Left hindlimb (tissue), 1 donor: ENCODE results near the gene CERS6.
A peak's percentile ranks its signal among the peaks of the same experiment; 100 is the strongest.
"Not testable (repeated sequence)": the region's sequence is repeated elsewhere in the genome, so short reads cannot be mapped to it uniquely, and the experiment has no call there.

Experiments
- DNase-seq: peaks from one replicate; pipeline ENCODE4 v3.0.0-alpha.2; 2018

CERS6 gene

DNA sequence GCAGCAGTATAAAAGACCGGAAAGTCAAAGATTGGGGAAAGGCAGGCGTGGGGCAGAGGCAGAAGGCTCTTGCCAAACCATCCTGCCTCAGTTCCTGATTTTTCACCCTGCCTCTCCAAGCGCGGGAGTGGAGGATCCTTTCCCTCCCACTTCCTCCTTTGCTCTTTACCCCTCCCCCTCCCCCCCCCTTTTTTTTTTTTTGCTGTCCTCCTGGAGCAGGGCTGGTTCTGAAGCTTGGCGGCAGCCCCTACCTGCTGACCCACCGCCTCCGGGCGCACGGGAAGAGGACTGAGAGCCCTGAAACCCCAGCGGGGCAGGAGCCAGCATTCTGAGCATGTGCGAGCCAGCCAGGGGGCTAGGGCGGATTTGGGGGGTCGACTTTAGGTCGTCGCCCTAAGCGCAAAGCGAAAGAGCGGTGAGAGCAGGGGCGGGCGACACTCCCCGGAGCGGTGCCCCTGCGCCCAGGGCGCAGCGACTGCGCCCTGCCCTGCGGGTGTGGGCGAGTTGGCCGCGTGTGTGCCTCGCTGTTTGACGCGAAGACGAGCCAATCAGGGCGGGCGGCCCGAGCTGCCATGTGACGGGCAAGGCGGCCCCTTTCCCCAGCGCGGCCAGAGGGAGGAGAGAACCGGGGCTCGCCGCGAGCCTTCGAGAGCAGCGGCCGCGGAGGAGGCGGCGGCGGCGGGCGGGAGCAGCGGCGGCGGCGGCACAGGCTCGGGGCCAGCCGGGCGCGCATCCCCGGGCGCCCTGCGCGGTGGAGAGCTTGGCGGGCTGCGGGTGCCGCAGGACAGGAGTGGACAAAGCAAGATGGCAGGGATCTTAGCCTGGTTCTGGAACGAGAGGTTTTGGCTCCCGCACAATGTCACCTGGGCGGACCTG lies at the start of gene CERS6:
Gene CERS6 (plus strand): TSS at position 628 of the 876 bp plus-strand sequence. CDS start 177 bp downstream, at position 805.
- peak; percentile 96 for DNase-seq

DNA sequence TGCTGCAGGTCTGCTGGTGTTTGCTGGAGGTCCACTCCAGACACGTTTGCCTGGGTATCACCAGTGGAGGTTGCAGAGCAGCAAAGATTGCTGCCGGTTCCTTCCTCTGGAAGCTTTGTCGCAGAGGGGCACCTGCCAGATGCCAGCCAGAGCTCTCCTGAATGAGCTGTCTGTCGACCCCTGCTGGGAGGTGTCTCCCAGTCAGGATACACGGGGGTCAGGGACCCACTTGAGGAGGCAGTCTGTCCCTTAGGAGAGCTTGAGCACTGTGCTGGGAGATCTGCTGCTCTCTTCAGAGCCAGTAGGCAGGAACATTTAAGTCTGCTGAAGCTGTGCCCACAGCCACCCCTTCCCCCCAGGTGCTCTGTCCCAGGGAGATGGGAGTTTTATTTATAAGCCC lies 43.8 kb upstream of the CERS6 start:
- not testable (repeated sequence) for DNase-seq

GRCh38 chr2:168413101-168413500 lies 43.0 kb upstream of the CERS6 start:
- DNase-seq = not testable (repeated sequence)

GRCh38 chr2:168416555-168416954 lies 39.5 kb upstream of the CERS6 start:
- no peak for DNase-seq

DNA sequence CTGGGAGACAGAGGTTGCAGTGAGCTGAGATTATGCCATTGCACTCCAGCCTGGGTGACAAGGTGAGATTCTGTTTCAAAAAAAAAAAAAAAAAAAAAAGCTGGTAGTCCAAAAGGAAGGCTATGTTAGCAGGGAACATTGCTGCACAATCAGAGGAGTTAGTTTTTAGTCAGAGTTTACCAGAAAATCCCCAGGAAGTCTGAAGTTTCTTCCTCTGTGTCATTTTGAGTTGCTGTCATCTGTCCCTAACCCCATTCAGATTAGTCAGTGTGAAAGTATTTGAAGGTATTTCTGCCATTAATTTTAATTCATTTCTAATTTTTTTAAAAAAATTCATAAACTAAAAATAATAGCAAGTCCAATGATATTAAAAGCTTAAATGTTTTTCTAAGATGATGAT lies 33.5 kb upstream of the CERS6 start:
- no peak for DNase-seq

DNA sequence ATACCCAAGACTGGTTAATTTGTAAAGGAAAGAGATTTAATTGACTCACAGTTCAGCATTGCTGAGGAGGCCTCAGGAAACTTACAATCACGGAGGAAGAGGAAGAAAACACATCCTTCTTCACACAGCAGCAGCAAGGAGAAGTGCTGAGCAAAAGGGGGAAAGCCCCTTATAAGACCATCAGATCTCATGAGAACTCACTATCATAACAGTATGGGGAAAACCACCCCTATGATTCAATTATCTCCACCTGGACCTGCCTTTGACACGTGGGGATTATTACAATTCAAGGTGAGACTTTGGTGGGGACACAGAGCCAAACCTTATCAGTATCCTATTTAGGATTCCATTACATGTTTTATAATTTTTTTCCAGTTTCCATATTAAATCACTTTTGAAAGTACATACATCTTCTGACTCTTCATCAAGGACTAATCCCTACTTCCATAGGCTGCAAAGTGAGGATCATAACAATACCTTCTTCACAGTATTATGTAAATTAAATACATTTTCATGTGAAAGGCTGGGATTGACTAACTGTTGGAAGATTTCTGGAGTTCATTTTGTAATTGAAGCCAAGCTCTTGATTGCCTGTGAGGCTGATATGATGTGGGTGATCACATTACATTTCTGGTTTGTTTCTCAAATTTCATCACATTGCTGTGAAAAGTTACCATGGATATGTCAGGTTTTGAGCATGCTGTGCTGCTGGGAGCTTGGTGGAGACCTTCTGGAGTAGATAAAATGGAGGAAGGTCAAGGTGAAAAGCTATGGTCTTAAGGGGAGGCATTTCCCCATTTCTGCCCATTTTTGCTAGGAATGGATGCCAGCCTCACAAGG lies 31.7 kb upstream of the CERS6 start:
- no peak for DNase-seq

GRCh38 chr2:168424971-168425370 lies 31.1 kb upstream of the CERS6 start:
- DNase-seq = no peak

DNA sequence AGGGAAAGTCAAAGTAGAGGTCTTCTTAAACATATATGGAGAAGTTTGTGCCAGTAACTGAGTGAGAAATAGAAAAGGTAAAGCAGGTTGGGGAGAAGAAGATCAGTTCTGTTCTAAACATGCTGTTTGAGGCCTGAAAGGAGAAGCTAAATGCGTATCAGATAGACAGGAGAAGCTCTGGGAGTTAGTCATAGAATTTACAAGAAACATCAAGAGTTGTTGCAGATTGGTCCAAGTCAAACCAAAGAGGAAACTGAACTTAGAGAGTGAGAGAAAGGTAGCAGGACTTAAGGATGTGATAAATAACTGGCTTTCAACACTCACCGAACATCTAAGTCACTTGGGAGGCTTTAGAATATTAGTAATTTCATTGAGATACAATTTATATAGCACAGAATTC lies 29.2 kb upstream of the CERS6 start:
- no peak for DNase-seq

DNA sequence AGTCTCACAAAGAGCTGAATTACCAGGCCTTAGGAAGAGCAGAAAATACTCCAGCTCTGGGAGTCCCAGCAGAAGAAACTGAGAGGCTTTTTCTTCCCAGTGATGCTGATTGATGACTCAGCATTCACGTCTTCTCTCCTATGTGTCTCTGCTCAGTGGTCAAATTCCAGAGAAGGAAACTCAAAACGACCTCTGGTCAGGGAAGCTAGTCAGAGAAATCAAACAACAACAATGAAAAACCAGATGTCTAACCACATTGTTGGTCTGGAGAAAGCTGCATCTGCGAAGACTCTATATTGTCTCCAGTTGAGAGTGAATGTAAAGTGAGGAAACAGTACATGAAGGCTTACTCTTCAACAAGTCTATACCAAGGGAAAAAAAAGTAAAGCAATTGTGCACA lies 28.6 kb upstream of the CERS6 start:
- DNase-seq = no peak

DNA sequence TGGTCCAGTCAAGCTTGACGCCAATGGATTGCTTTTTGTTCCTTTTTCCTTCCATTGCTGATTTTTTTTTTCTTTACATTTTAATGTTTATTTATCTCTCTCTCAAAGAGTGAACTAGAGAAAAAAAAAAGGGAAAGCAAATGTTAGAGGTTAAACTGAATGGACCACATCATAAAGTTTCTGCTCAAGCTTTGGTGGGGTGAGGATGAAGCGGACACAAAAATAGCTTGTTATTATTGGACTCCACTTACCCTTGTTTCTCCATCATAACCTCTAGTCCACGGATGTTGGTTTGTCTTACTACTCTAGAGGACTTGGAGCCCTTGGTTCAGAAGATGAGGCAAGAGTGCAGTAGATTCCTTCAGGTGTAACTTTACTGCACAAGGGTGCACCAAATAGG lies 27.6 kb upstream of the CERS6 start:
- no peak for DNase-seq

DNA sequence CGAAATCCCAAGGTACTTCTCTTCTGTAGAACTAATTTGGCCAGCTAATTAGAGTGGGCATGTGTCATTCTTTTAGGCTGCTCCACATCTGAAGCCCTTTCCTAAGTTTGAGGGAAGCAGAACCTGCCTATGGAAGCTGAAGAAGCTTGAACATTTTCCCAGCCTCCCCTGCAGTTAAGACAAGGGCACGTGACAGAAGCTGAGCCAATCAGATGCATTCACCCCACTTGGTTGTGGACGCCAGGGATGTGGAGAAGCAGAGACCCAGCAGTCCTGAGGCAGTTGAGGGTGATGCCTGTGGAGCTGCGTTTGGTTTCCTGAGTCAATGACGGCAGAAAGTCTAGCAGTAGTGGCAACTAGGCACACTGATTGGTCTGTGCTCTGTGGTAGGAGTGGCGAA lies 26.1 kb upstream of the CERS6 start:
- DNase-seq = no peak

DNA sequence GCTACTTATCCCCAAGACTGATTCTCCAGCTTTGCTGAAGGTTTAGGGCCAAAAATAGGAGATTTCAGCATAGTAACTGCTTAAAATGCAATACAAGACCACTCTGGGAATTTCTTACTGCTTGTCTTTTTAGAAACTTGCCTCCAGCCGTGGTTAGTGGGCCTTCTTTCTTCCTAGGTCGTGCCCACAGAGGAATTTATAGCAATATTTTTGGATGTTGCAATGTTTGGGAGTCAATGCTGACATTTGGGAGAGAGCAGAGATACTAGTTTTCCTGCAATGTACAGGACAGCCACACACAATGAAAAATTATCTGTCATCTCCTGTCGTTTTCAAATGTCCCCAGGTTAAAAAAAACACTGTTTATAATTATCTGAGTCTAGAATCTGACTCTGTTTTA lies 25.6 kb upstream of the CERS6 start:
- DNase-seq = no peak

- no peak for DNase-seq
Measured at GRCh38 chr2:168431301-168432024, 24.6 kb upstream of the CERS6 start.

DNA sequence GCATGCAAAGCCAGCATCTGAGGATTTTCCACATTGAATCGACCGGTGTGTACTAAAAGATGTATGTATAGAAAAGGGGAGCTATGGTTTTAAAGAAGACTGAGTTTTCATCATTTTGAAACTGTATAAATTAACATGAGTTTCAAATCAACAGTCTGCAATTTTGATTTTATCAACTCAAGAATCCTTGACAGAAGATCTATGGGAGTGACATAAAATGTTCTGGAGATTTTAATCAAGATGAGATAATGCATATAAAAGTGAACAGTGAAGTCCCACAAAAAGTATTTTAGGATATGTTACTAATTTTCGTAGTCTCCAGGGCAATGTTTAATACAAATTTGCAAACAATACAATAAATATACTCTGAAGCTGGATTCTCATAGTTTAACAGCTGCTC lies 24.0 kb upstream of the CERS6 start:
- DNase-seq = no peak

- no peak for DNase-seq
Measured at GRCh38 chr2:168432565-168433186, 23.4 kb upstream of the CERS6 start.

GRCh38 chr2:168433527-168433926 lies 22.5 kb upstream of the CERS6 start:
- no peak for DNase-seq

GRCh38 chr2:168434146-168434545 lies 21.9 kb upstream of the CERS6 start:
- no peak for DNase-seq

- DNase-seq = no peak
Measured at GRCh38 chr2:168436840-168437239, 19.2 kb upstream of the CERS6 start.

- DNase-seq = no peak
Measured at GRCh38 chr2:168438553-168438952, 17.5 kb upstream of the CERS6 start.

GRCh38 chr2:168439536-168439935 lies 16.5 kb upstream of the CERS6 start:
- DNase-seq = no peak

- DNase-seq = no peak
Measured at GRCh38 chr2:168441214-168441872, 14.7 kb upstream of the CERS6 start.

DNA sequence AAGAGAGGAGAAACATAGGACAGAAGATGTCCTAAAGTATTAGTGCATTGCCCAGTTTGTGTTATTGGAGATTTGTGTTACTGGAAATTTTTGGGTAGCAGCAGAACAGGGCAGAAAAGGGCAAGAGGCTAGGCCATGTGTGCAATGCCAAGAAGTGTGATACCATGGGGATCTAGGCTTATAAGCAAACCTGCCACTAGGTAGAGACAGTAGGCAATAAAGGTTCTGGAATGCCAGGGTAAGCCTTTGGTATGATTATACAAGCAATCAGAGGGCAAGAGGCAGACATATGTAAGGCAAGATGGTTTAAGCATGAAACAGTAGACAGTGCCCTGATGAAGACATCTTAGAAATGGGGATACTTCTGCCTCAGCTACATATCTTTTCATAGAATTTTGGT lies 12.3 kb upstream of the CERS6 start:
- no peak for DNase-seq
